Tibial nerve (tissue), 3 donors: Measurements from ENCODE around the gene PLCD3.

Experiments used
- POLR2A ChIP-seq, 2 donors: fragments of 450-650 bp; IDR thresholded peaks; one replicate each; pipeline ENCODE4 v1.6.1; 2017; ENCODE audit warnings: antibody characterized with exemption in 2 of 2, mild to moderate bottlenecking in 2 of 2, moderate library complexity in 2 of 2
- TF ChIP-seq, protein P1 (sequence below), 5 experiments: fragments of 200-600 bp in 3 of 5; fragments of 450-650 bp in 2 of 5; sonication (generic) in 3 of 5; IDR thresholded peaks; one replicate each; pipeline ENCODE4 v1.5.1; 2016 to 2019; ENCODE audit warnings: antibody characterized with exemption in 5 of 5, mild to moderate bottlenecking in 3 of 5, moderate library complexity in 2 of 5

DNA sequence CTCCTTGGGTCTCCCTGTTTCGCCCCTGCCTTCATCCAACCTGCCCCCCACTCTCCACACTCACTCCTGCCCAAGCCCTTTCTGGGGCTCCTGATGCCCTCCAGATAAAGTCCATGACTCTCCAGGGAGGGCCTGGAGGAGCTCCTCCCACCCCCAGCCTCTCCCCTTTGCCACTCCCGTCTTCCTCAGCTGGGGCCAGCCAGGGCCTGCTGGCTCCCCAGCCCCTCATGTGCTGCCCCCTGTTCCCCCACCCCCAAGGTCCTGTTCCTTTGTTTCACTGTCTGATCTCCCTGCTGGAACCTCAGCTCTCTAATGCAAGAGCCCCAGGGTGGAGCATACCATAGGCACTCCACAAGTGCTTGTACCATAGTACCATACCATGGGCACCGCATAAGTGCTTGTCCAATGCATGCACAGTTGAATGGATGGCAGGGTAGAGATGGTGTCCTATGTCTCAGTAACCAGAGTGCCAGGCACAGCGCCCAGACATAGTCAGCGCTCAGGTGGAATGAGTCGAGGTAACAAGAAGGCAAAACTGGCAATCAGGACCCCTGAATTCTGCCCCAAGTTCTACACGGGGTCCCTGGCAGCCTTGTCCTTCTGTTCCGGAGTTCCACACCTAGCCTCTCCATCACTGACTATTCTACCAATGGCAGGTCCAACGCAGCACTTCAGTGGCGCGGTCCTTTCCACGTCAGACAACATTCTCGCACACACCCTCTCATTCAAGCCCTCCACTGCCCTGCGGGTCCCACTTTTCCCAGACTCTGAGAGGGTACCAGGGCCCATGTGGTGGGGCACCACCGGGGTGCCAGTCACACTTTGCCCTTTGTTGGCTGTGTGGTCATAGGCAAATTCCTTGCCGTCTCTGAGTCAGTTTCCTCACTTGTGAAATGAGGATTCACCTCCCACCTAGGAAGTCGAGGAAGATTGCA, 1.4 kb downstream of the PLCD3 start:
- TF ChIP-seq POLR2A (IDR thresholded peaks at IDR 0.05): no peak
- TF ChIP-seq, protein P1, sequence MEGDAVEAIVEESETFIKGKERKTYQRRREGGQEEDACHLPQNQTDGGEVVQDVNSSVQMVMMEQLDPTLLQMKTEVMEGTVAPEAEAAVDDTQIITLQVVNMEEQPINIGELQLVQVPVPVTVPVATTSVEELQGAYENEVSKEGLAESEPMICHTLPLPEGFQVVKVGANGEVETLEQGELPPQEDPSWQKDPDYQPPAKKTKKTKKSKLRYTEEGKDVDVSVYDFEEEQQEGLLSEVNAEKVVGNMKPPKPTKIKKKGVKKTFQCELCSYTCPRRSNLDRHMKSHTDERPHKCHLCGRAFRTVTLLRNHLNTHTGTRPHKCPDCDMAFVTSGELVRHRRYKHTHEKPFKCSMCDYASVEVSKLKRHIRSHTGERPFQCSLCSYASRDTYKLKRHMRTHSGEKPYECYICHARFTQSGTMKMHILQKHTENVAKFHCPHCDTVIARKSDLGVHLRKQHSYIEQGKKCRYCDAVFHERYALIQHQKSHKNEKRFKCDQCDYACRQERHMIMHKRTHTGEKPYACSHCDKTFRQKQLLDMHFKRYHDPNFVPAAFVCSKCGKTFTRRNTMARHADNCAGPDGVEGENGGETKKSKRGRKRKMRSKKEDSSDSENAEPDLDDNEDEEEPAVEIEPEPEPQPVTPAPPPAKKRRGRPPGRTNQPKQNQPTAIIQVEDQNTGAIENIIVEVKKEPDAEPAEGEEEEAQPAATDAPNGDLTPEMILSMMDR (IDR thresholded peaks at IDR 0.05): no peak
